Airway epithelial cell (primary cell): ENCODE data around the gene MTX1. TPM values are rescaled to one million over a fixed set of nuclear protein-coding genes. Genes with fewer than 3 reads are reported as not detected.

Experiments
- total RNA-seq: library from RNA; depleted of rRNA; stranded (reverse); fragments of >200 nt; gene quantifications from 2 replicates; pipeline ENCODE4 v1.2.3, GENCODE V29; 2015

Gene MTX1, protein sequence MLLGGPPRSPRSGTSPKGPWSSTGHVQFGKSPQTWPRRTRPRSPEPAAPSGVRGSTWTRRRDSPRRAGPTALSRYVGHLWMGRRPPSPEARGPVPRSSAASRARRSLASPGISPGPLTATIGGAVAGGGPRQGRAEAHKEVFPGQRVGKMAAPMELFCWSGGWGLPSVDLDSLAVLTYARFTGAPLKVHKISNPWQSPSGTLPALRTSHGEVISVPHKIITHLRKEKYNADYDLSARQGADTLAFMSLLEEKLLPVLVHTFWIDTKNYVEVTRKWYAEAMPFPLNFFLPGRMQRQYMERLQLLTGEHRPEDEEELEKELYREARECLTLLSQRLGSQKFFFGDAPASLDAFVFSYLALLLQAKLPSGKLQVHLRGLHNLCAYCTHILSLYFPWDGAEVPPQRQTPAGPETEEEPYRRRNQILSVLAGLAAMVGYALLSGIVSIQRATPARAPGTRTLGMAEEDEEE
- total RNA-seq: 72.9 and 101 TPM in 2 replicates

DNA sequence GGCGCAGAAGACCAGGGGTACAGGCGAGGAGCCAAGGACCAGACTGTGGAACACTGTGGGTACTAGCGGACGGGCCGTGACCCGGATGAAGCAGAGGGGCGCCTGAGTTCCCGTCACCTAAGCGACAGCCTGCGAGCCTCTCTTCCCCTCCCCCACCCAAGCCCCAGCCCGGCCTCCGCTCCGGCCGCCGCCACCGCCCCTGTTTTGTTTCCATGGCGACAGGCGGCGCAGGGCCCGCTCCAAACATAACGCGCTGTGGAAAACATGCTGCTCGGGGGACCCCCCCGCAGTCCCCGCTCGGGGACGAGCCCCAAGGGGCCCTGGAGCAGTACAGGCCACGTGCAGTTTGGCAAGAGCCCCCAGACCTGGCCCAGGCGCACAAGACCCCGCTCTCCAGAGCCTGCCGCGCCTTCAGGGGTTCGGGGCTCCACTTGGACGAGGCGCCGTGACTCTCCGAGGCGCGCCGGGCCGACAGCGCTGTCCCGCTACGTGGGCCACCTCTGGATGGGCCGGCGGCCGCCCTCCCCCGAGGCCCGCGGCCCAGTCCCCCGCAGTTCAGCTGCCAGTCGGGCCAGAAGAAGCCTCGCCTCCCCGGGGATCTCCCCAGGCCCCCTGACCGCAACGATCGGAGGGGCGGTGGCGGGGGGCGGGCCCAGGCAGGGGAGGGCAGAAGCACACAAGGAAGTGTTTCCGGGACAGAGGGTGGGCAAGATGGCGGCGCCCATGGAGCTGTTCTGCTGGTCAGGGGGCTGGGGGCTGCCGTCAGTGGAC, at the start of gene MTX1:
Gene MTX1, plus strand, starts transcription at position 155 of the 771 bp plus-strand sequence. Its CDS starts 110 bp downstream, at position 265.

GRCh38 chr1:155172732-155173477, 35.6 kb upstream of the MTX1 start, which contains the start of gene KRTCAP2:
Gene KRTCAP2 (minus strand): TSS chr1:155173304. CDS start chr1:155173224, 80 bp downstream.

GRCh38 chr1:155173478-155174323, 34.8 kb upstream of the MTX1 start, which contains the start of gene TRIM46:
Gene TRIM46 (plus strand): TSS chr1:155173849. CDS start chr1:155173967, 118 bp downstream.

GRCh38 chr1:155207806-155208540, 522 bp upstream of the MTX1 start, which contains the start of gene THBS3:
Gene THBS3 (minus strand): TSS chr1:155207897. CDS start chr1:155207876, 21 bp downstream.

DNA sequence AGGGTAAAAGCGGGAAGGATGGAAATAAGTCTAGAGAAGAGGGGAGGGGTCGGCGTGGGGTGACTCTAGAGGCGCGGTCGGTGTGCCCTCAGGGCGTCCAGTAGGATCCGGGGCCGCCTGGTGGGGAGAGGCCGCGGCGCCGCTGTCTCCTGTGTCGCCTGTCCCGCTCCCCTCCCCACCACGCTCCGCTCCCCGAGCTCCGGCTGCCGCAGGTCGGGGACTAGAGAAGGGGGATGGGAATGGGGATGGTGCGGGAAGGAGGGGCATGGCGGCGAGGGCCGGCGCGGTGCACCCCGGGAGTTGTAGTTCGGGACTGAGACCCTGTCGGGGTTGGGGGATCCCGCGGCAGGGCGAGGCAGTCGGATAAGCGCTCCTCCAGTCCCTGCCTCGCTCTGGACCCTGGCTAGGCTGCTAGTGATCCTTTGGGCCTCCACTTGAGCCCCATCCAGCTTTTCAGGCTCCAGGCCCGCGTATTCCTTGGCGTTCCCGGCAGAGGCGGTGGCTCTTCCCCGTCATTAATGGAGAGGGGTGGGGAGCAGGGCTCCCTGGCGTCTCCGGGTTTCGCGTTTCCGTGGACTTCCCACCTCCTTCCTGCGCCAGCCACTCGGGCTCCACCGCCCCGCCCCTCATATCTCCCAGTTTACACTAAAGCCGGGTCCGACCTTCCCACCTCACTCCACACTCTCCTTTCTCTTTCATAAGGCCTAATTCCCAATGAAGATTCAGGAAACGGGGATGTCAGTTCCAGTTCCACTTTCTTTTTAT, 46.9 kb downstream of the MTX1 start, which contains the start of gene ENTREP3:
Gene ENTREP3, minus strand, starts transcription at position 241 of the 765 bp plus-strand sequence. CDS start 606 bp downstream, outside the sequence.

DNA sequence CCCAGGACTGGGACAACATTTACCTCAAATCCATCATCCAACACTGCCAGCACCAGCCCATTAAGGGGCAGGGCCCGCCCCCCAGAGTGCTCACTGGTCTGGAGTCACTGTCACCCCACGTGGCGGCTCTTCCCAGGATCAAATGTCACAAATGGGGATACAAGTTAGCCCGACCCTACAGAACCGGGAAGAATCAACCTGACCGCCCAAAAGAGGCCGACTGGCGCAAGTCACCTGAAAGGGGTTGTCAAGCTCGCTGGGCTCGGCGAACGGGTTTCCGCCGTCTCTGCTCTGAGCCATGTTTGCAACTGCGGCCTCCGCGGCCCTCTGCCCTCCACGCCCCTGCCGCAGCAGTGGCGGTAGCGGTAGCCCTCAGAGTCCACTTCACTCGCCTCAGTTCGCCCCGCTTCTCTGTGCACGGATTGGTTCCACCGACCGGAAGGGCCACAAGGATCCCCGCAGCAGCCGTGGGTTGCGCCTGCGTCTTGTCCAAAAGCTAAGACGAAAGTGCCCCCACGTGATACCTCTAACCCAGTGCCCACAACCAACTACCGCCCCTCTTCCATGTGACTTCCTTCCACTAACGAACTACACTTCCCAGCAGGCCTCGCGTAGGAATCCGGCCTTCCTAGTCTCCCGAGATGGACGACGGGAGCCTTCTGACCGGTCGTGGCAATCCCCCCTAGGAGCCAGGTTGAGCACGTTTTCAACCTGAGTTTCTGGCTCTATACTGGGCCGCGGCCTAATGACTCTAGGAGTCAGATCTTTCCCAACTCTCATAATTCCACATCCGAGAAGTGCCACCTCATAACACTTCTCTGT, 53.6 kb downstream of the MTX1 start, which contains the start of gene SCAMP3:
Gene SCAMP3, minus strand, starts transcription at position 509 of the 822 bp plus-strand sequence. Its CDS starts 209 bp downstream, at position 300.

Other genes with a start within 250 kb of the MTX1 start
- gene PYGO2, start 246.9 kb upstream of the MTX1 start, total RNA-seq: 15.3 and 24.6 TPM in 2 replicates
- 256 and 325 TPM in 2 replicates for gene SHC1, start 237.9 kb upstream of the MTX1 start, total RNA-seq
- 208 and 242 TPM in 2 replicates for gene CKS1B, start 234.0 kb upstream of the MTX1 start, total RNA-seq
- gene FLAD1, start 225.4 kb upstream of the MTX1 start, total RNA-seq: 32.0 and 42.0 TPM in 2 replicates
- gene LENEP, start 215.1 kb upstream of the MTX1 start, total RNA-seq: 0.92 TPM in 1 of 2 replicates, not detected in the other
- gene ZBTB7B, start 205.9 kb upstream of the MTX1 start, total RNA-seq: 67.2 and 89.0 TPM in 2 replicates
- gene DCST2, start 174.9 kb upstream of the MTX1 start, total RNA-seq: 0.07 TPM in 1 of 2 replicates, not detected in the other
- gene DCST1, start 174.9 kb upstream of the MTX1 start, total RNA-seq: not detected in 2 replicates
- gene ADAM15, start 157.4 kb upstream of the MTX1 start, total RNA-seq: 296 and 381 TPM in 2 replicates
- gene EFNA4, start 145.0 kb upstream of the MTX1 start, total RNA-seq: 25.0 and 26.7 TPM in 2 replicates
- gene EFNA3, start 129.9 kb upstream of the MTX1 start, total RNA-seq: 20.9 and 33.1 TPM in 2 replicates
- 26.1 and 41.9 TPM in 2 replicates for gene EFNA1, start 80.8 kb upstream of the MTX1 start, total RNA-seq
- 46.4 and 54.8 TPM in 2 replicates for gene SLC50A1, start 72.8 kb upstream of the MTX1 start, total RNA-seq
- gene DPM3, start 68.2 kb upstream of the MTX1 start, total RNA-seq: 32.6 and 44.4 TPM in 2 replicates
- 88.1 and 130 TPM in 2 replicates for gene KRTCAP2, start 35.4 kb upstream of the MTX1 start, total RNA-seq
- 1.8 and 3.0 TPM in 2 replicates for gene TRIM46, start 34.8 kb upstream of the MTX1 start, total RNA-seq
- 4.8 and 8.2 TPM in 2 replicates for gene THBS3, start 798 bp upstream of the MTX1 start, total RNA-seq
- 20.9 and 28.0 TPM in 2 replicates for gene ENTREP3, start 46.8 kb downstream of the MTX1 start, total RNA-seq
- 48.8 and 83.8 TPM in 2 replicates for gene SCAMP3, start 53.7 kb downstream of the MTX1 start, total RNA-seq
- 21.6 and 32.8 TPM in 2 replicates for gene CLK2, start 64.8 kb downstream of the MTX1 start, total RNA-seq
- gene HCN3, start 68.8 kb downstream of the MTX1 start, total RNA-seq: 0.28 and 1.3 TPM in 2 replicates
- gene PKLR, start 92.7 kb downstream of the MTX1 start, total RNA-seq: 0.28 TPM in 1 of 2 replicates, not detected in the other
- gene FDPS, start 100.2 kb downstream of the MTX1 start, total RNA-seq: 420 and 512 TPM in 2 replicates
- gene RUSC1, start 112.2 kb downstream of the MTX1 start, total RNA-seq: 39.1 and 41.8 TPM in 2 replicates